Rectal smooth muscle tissue (tissue), 1 donor: ENCODE measurements around the gene NAGK.
"Not testable (repeated sequence)": the region's sequence is repeated elsewhere in the genome, so short reads cannot be mapped to it uniquely, and the experiment has no call there.

ENCODE experiments used
- H3K27ac ChIP-seq: one replicate; pipeline ENCODE4 v1.7.0; 2013; ENCODE audit warnings: low read depth, low read length, inconsistent platforms
- H3K27me3 ChIP-seq: one replicate; pipeline ENCODE4 v1.7.0; 2013; ENCODE audit warnings: low read length; ENCODE audit not compliant: control insufficient read depth, insufficient read depth
- H3K36me3 ChIP-seq: one replicate; pipeline ENCODE4 v1.7.0; 2013; ENCODE audit warnings: low read length; ENCODE audit not compliant: control insufficient read depth, insufficient read depth
- H3K4me1 ChIP-seq: one replicate; pipeline ENCODE4 v1.7.0; 2013; ENCODE audit warnings: low read length; ENCODE audit not compliant: control insufficient read depth, insufficient read depth
- H3K4me3 ChIP-seq: one replicate; pipeline ENCODE4 v1.7.0; 2013; ENCODE audit warnings: low read length
- H3K9ac ChIP-seq: one replicate; pipeline ENCODE4 v1.7.0; 2013; ENCODE audit warnings: low read length

The NAGK gene

DNA sequence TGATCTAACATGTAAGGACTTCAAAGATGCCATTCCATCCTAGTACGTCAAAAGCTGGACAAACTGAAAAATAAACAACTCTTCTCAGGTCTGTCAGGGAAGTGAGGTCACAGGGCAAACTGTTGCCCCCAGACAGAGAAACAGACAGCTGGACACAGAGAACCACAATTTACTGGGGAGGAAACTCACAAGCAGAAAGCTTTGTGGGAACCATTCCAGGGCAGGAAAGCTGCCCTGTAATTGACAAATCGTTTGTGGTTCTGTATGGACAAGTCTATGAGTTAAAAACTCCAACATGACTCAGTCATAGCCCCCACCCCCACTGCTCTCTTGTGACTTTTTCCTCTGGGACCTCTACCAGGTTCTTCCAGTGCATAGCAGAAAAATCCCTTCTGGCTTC lies 33.2 kb downstream of the NAGK start:
- Histone ChIP-seq H3K27ac (no peak overlapping the region), H3K27me3 (no peaks in the 10 kb centered on the region), H3K9ac (no peak overlapping the region)

DNA sequence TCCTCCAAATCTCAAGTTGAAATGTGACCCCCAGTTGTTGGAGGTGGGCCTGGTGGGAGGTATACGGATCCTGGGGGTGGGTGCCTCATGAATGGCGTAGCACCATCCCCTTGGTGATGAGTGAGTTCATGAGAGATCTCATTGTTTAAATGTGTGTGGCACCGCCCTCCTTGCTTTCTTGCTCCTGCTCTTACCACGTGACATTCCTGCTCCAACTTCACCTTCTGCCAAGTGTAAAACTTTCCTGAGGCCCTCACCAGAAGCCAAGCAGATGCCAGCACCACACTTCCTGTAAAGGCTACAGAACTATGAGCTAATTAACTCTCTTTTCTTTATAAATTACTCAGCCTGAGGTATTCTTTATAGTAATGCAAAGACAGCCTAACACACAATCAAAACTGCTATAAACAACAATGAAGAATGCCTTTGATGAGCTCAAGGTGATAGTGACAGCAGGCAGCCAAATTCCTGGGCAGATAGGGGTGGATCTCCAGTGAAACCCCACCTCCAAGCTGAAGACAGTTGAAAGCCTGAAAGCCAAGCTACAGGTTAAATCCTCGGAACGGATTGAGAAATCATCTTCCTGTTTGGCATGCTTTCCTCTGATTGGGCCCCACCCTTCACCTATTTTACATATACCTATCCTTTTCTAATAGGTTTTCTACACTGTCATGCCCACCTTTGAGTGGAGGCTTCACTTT lies 34.7 kb downstream of the NAGK start:
- no peak overlapping the region for H3K27ac ChIP-seq
- no peak overlapping the region for H3K9ac ChIP-seq
- H3K36me3 ChIP-seq, result no peaks in the 10 kb centered on the region
- no peak overlapping the region for H3K4me3 ChIP-seq
- no peaks in the 10 kb centered on the region for H3K27me3 ChIP-seq
- no peaks in the 10 kb centered on the region for H3K4me1 ChIP-seq

More for the DNA sequence above, 33.2 kb downstream of the NAGK start:
- H3K36me3 ChIP-seq, result no peaks in the 10 kb centered on the region
- H3K4me1 ChIP-seq, result no peaks in the 10 kb centered on the region
- H3K4me3 ChIP-seq, result no peak overlapping the region

DNA sequence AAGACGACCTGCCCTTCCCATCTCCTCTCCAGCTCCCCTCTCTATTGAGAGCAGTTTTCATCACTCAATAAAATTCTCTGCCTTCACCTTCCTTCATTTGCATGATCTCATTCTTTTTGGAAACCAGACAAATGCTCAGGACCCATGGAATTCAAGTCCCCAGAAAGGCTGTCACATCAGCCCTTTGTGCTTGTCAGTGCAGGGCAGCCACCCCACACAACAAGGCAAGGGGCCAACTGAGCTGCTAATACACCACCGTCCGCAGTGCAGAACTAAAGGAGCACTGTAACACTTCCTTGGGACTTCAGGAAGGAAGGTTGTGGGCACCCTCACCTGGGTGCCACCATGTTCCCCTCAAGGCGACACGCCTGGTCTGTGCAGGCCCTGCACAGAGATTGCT lies 35.4 kb downstream of the NAGK start:
- Histone ChIP-seq H3K4me3 (no peak overlapping the region), H3K9ac (no peak overlapping the region), H3K27ac (no peak overlapping the region), H3K27me3 (no peaks in the 10 kb centered on the region), H3K36me3 (no peaks in the 10 kb centered on the region), H3K4me1 (no peaks in the 10 kb centered on the region)

DNA sequence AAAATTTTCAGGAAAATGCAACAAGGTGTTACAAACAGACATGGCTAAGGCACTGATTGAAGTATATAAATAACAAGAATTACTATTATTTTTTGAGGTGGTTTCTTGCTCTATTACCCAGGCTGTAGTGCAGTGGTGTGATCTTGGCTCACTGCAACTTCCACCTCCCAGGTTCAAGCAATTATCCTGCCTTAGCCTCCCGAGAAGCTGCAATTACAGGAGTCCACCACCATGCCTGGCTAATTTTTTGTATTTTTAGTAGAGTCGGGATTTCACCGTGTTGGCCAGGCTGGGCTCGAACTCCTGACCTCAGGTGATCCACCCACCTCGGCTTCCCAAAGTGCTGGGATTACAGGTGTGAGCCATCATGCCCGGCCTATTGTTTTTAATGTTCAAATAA lies 38.0 kb downstream of the NAGK start:
- H3K9ac ChIP-seq, H3K36me3 ChIP-seq, H3K27ac ChIP-seq, H3K27me3 ChIP-seq, H3K4me1 ChIP-seq, H3K4me3 ChIP-seq: not testable (repeated sequence)

DNA sequence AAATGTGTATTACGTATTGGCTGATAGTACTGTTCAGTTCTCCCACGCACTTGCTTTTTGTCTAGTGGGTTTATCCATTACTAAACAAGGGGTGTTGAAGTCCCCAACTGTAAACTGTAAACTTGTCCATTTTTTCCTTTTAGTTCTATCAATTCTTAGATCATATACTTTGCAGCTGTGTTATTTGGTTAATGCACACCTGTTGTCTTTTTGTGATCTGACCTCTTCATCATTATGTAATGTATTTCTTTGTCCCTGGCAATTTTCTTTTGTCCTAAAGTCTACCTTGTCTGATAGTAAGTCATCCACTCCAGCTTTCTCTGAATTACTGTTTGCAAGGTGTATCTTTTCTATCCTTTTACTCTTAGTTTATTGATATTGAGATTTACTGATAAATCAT lies 39.6 kb downstream of the NAGK start:
- Histone ChIP-seq H3K36me3 (no peaks in the 10 kb centered on the region), H3K27me3 (no peaks in the 10 kb centered on the region), H3K27ac (no peak overlapping the region), H3K9ac (no peak overlapping the region), H3K4me1 (no peaks in the 10 kb centered on the region), H3K4me3 (no peak overlapping the region)

DNA sequence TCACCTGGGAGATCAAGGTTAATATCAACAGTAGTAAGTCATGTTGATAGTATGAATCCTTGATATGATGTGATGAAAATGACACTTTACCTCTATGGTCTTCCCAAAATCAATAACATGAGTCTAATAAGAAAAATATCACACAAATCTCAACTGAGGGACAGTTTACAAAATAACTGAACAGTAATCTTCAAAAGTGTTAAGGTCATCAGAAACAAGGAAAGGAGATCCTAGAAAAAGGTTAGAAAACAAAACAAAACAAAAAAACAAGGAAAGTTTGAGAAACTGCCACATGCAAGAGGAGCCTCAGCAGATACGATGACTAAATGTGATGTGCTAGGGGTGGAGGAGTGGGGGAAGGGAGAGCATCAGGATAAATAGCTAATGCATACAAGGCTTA lies 45.4 kb downstream of the NAGK start:
- peaks cover 3% of the 10 kb centered on the region for H3K36me3 ChIP-seq
- no peak overlapping the region for H3K4me3 ChIP-seq

DNA sequence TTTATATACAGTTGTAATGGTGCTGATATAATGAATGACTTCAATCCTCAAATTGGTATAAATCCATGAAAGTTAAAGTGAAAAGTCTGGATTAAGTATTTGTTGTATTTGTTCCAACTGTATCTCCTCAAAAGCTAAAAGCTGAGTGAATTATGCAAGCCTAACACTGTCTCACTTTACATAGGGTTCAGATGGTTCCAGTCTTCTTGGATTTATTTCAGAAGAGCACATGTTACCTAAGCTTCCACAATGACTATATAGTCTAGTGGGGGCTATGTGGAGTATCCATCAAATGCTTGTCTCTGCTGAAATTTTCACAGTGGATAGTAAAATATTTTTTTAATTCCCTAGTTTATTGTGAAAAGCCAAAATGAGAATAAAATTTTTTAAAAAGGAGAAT lies 48.6 kb downstream of the NAGK start:
- Histone ChIP-seq H3K27ac (no peak overlapping the region), H3K27me3 (no peaks in the 10 kb centered on the region), H3K9ac (no peak overlapping the region), H3K4me1 (no peaks in the 10 kb centered on the region), H3K36me3 (peaks cover 8% of the 10 kb centered on the region), H3K4me3 (no peak overlapping the region)

More for the DNA sequence above, 45.4 kb downstream of the NAGK start:
- no peak overlapping the region for H3K9ac ChIP-seq
- no peaks in the 10 kb centered on the region for H3K27me3 ChIP-seq
- no peaks in the 10 kb centered on the region for H3K4me1 ChIP-seq
- no peak overlapping the region for H3K27ac ChIP-seq

DNA sequence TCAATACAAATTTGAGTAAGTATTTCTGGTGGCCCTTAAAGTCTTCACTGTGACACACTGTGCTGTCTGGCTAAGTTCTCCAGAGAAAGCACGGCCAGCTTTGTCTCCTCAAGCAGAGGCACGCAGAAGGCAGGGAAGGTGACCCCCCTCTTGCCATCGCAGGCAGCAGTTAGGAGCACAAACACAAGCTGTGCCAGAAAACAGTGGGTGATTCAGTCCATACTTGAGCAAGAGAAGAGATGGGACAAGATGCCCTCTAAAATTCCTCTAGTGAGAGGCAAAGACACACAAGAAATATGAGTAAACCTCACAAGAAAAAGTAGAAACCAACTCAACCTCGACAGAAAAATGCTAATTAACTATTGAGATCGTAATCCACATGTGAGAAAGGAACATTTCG lies 51.7 kb downstream of the NAGK start:
- H3K27me3 ChIP-seq, result no peaks in the 10 kb centered on the region
- no peaks in the 10 kb centered on the region for H3K4me1 ChIP-seq
- no peak overlapping the region for H3K27ac ChIP-seq
- H3K36me3 ChIP-seq, result peaks cover 7% of the 10 kb centered on the region
- no peak overlapping the region for H3K4me3 ChIP-seq
- no peak overlapping the region for H3K9ac ChIP-seq

DNA sequence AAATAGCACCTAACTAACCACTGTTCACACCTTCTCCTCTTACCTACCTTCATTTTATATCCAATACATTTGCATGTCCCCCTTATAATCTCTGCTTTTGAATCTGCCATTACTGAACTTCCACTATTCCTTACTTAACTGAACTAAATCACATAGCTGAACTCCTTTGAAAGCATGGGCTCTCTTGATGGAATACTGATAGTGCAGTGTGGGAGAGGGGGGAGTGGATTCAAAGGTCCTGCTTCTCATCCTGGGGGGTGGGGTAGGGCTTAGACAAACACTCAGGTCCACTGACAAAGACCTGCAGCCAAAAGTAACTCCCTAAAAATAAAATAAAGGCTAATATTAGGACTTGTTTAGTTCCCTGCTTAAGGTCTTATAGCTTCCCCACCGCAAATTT lies 53.0 kb downstream of the NAGK start:
- Histone ChIP-seq H3K9ac (no peak overlapping the region), H3K36me3 (peaks cover 7% of the 10 kb centered on the region), H3K4me3 (no peak overlapping the region)

DNA sequence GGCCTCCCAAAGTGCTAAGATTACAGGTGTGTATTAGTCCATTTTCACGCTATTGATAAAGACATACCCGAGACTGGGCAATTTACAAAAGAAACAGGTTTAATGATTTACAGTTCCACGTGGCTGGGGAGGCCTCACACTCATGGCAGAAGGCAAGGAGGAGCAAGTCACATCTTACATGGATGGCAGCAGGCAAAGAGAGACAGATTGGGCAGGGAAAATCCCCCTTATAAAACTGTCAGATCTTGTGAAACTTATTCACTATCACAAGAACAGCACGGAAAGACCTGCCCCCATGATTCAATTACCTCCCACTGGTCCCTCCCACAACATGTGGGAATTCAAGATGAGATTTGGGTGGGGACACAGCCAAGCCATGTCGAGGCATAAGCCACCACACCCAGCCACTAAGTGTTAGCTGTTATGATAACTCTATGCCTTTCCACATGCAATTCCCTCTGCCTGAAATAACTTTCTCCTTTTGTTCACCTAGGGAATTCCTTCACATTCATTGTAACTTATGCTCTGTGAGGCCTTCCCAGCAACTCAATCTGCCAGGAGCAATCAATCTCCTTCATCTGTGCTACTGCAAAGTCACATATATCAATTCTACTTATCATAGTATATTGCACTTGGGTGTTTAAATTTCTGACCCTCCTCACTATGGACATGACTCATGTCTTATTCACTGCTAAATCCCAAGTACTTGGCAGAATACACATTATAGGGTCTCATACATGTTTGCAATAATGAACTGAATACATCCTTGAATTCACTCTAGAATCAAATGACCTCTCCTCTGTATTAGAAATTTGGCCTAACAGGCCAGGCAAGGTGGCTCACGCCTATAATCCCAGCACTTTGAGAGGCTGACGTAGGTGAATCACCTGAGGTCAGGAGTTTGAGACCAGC lies 54.2 kb downstream of the NAGK start:
- H3K27me3 ChIP-seq, result no peaks in the 10 kb centered on the region
- peaks cover 7% of the 10 kb centered on the region for H3K36me3 ChIP-seq
- H3K9ac ChIP-seq, result no peak overlapping the region
- H3K27ac ChIP-seq, result no peak overlapping the region
- no peaks in the 10 kb centered on the region for H3K4me1 ChIP-seq
- no peak overlapping the region for H3K4me3 ChIP-seq

More for the DNA sequence above, 53.0 kb downstream of the NAGK start:
- Histone ChIP-seq H3K4me1 (no peaks in the 10 kb centered on the region), H3K27ac (no peak overlapping the region), H3K27me3 (no peaks in the 10 kb centered on the region)

DNA sequence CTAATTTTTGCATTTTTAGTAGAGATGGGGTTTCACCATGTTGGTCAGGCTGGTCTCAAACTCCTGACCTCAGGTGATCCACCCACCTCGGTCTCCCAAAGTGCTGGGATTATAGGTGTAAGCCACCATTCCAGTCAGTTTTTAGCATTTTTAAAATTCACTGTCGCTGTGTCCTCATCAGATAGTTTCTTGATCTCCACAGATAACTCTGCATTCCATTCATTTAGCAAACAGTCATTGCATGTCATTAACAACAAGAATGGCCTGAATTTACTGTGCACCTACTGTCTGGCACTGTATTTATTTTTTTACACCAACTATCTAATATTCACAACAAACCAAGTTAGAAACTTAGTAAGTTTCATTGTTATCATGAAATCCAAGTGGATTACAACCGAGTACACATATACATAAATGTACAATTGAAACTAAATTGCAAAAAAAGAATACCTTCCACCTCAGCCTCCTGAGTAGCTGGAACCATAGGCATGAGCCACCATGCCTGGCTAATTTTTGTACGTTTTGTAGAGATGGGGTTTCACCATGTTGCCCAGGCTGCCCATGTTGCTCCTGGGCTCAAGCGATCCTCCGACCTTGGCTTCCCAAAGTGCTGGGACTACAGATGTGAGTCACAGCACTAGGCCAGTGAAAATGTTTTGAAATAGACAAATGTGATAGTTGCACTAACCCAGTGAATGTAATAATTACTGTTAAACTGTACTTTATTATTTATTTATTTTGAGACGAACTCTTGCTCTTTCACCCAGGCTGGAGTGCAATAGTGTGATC lies 57.3 kb downstream of the NAGK start:
- no peak overlapping the region for H3K9ac ChIP-seq
- no peak overlapping the region for H3K4me3 ChIP-seq
- H3K27ac ChIP-seq, result no peak overlapping the region
- H3K27me3 ChIP-seq, result no peaks in the 10 kb centered on the region
- H3K36me3 ChIP-seq, result peaks cover 7% of the 10 kb centered on the region
- H3K4me1 ChIP-seq, result peaks cover 6% of the 10 kb centered on the region

DNA sequence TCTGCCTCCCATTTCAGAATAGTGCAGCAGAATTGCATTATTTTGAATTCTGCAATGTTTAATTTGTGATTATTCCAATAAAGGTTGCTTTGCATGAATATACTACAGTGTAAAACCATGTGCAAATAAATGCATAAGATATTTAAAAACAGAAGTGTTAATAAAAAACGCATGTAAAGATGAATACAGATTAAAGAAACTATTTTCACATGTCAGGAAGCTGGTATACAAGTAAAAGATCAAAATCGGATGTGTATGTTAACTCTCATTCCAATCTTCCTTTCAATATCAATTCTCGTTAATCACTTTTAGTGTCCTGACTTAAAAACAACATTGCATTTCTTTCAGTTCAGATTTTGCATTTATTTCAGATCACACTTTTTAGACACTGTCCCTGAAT lies 58.5 kb downstream of the NAGK start:
- Histone ChIP-seq H3K27me3 (no peaks in the 10 kb centered on the region), H3K4me1 (peaks cover 6% of the 10 kb centered on the region), H3K4me3 (no peak overlapping the region), H3K27ac (no peak overlapping the region), H3K9ac (no peak overlapping the region), H3K36me3 (peaks cover 2% of the 10 kb centered on the region)
